Right ventricle myocardium superior (tissue), 1 donor: ENCODE results near the gene SARDH. TPM values are rescaled to one million over a fixed set of nuclear protein-coding genes. Genes with fewer than 3 reads are reported as not detected.

ENCODE experiments used
- ATAC-seq: fragments of 200-7000 bp; cut with Tn5 transposase; one replicate; pipeline ENCODE4 v1.9.1; 2020; ENCODE audit warnings: mild to moderate bottlenecking; ENCODE audit not compliant: poor library complexity
- DNase-seq: peaks from one replicate; pipeline ENCODE4 v3.0.0-alpha.2; 2020
- intact Hi-C: fragments of 100-400 bp; cut with DNase I; formaldehyde crosslinking; loops from one replicate; pipeline ENCODE4 v1.11.2; 2022
- total RNA-seq: library from RNA; stranded (reverse); fragmentation: NEBNext Ultra II Directional; extraction: Animal tissue kit (Norgen Biotek cat#: 25700); gene quantifications from one replicate; pipeline ENCODE4 v1.2.1, GENCODE V29; 2021
- donor health status: DM: no; HTN: yes; CAD: no; lungs with severe emphysema.

The SARDH gene
- total RNA-seq, 1 donor from 2014 or later: 0.94 TPM

GRCh38 chr9:133647765-133648469, 90.2 kb downstream of the SARDH start:
- no peak for ATAC-seq
- intact Hi-C loops: no loop called here
- DNase-seq: peak; percentile 27

GRCh38 chr9:133647148-133647547, 91.0 kb downstream of the SARDH start:
- DNase-seq: peak; percentile 23

GRCh38 chr9:133645021-133645765, 93.0 kb downstream of the SARDH start:
- intact Hi-C loops: no loop called here
- no peak for ATAC-seq

More at GRCh38 chr9:133647148-133647547, 91.0 kb downstream of the SARDH start:
- no peak for ATAC-seq
- intact Hi-C loops: no loop called here

GRCh38 chr9:133643978-133644760, 94.0 kb downstream of the SARDH start:
- no peak for ATAC-seq
- peak; percentile 30 for DNase-seq
- intact Hi-C loops: no loop called here

More at GRCh38 chr9:133645021-133645765, 93.0 kb downstream of the SARDH start:
- peak; percentile 1 for DNase-seq

GRCh38 chr9:133643362-133643755, 94.8 kb downstream of the SARDH start:
- intact Hi-C loops: no loop called here
- no peak for ATAC-seq
- peak; percentile 34 for DNase-seq

- intact Hi-C loops: no loop called here
- ATAC-seq (no peak), DNase-seq (peak; percentile 20)
These were observed 95.3 kb downstream of the SARDH start for GRCh38 chr9:133642708-133643361.

- peak; percentile 17 for DNase-seq
- intact Hi-C loops: no loop called here
These were observed 96.1 kb downstream of the SARDH start for GRCh38 chr9:133641861-133642595.

GRCh38 chr9:133641396-133641655, 96.8 kb downstream of the SARDH start:
- DNase-seq (no peak), ATAC-seq (no peak)
- intact Hi-C loops: no loop called here

More at GRCh38 chr9:133641861-133642595, 96.1 kb downstream of the SARDH start:
- ATAC-seq: no peak

GRCh38 chr9:133640580-133641395, 97.4 kb downstream of the SARDH start:
- peak; percentile 22 for DNase-seq
- no peak for ATAC-seq
- intact Hi-C loops: no loop called here

- intact Hi-C loops: no loop called here
- DNase-seq: no peak
- ATAC-seq: no peak
These were observed 98.0 kb downstream of the SARDH start for GRCh38 chr9:133640160-133640559.

- ATAC-seq: no peak
- DNase-seq: peak; percentile 24
- intact Hi-C loops: no loop called here
These were observed 98.5 kb downstream of the SARDH start for GRCh38 chr9:133639613-133640012.

- no peak for ATAC-seq
- DNase-seq: peak; percentile 22
- intact Hi-C loops: no loop called here
These were observed 99.4 kb downstream of the SARDH start for GRCh38 chr9:133638711-133639110.

- no peak for ATAC-seq
- intact Hi-C loops: no loop called here
- peak; percentile 11 for DNase-seq
These were observed 100.1 kb downstream of the SARDH start for GRCh38 chr9:133638076-133638475.

- intact Hi-C loops: no loop called here
- peak; percentile 32 for DNase-seq
- ATAC-seq: no peak
These were observed 100.6 kb downstream of the SARDH start for GRCh38 chr9:133637451-133638055.

GRCh38 chr9:133636902-133637301, 101.2 kb downstream of the SARDH start:
- DNase-seq (peak; percentile 20), ATAC-seq (no peak)
- intact Hi-C loops: no loop called here

GRCh38 chr9:133635533-133636531, 102.3 kb downstream of the SARDH start, which contains the start of gene DBH:
Gene DBH (plus strand): TSS chr9:133636363. CDS start chr9:133636372, 9 bp downstream.
- peak; percentile 22 for DNase-seq
- intact Hi-C loops: no loop called here
- ATAC-seq: no peak
